ENCODE results near the gene SCIMP.
"Not testable (repeated sequence)": the region's sequence is repeated elsewhere in the genome, so short reads cannot be mapped to it uniquely, and the experiment has no call there.

Gene SCIMP

GRCh38 chr17:5183410-5183793 is 51.3 kb downstream of the SCIMP start:
- DNase-seq, result no peak

- no peak for DNase-seq
These were observed 51.9 kb downstream of the SCIMP start for GRCh38 chr17:5182597-5183409.

- DNase-seq, result no peak
These were observed 53.0 kb downstream of the SCIMP start for GRCh38 chr17:5181509-5182305.

- DNase-seq, result no peak
These were observed 55.7 kb downstream of the SCIMP start for GRCh38 chr17:5179003-5179402.

GRCh38 chr17:5175027-5175426 is 59.6 kb downstream of the SCIMP start:
- DNase-seq, result not testable (repeated sequence)

GRCh38 chr17:5165791-5166564 is 68.7 kb downstream of the SCIMP start:
- peak; percentile 25 for DNase-seq

GRCh38 chr17:5164436-5164835 is 70.2 kb downstream of the SCIMP start:
- DNase-seq, result no peak

- not testable (repeated sequence) for DNase-seq
These were observed 72.9 kb downstream of the SCIMP start for GRCh38 chr17:5161793-5162192.

GRCh38 chr17:5160702-5161101 is 74.0 kb downstream of the SCIMP start:
- DNase-seq, result not testable (repeated sequence)

Data from fibroblast of upper back skin (primary cell).